Left lung (tissue), 10 donors: Measurements from ENCODE around the gene MOGAT1. TPM values are rescaled to one million over a fixed set of nuclear protein-coding genes. Genes with fewer than 3 reads are reported as not detected.

Source experiments
- ATAC-seq: fragments of 200-7000 bp; cut with Tn5 transposase; one replicate; pipeline ENCODE4 v1.9.1; 2020; ENCODE audit warnings: moderate library complexity
- DNase-seq, 4 donors: peaks; one replicate each; pipeline ENCODE4 v3.0.0-alpha.2; 2013 to 2020
- H3K27ac ChIP-seq, 2 donors: fragments of 200-600 bp; sonication (generic) in 1 of 2; one replicate each; pipeline versions ENCODE4 v1.5.0 to v1.8.0; 2020 to 2021
- H3K27me3 ChIP-seq, 2 donors: fragments of 200-600 bp; sonication (generic) in 1 of 2; one replicate each; pipeline versions ENCODE4 v1.5.0 to v1.8.0; 2020 to 2021
- H3K36me3 ChIP-seq, 2 donors: fragments of 200-600 bp; sonication (generic) in 1 of 2; one replicate each; pipeline versions ENCODE4 v1.5.0 to v1.8.0; 2020 to 2021
- H3K4me1 ChIP-seq, 2 donors: fragments of 200-600 bp; one replicate each; pipeline ENCODE4 v1.8.0; 2021
- H3K4me3 ChIP-seq, 2 donors: fragments of 200-600 bp; sonication (generic) in 1 of 2; one replicate each; pipeline versions ENCODE4 v1.5.0 to v1.8.0; 2020 to 2021; ENCODE audit warnings: mild to moderate bottlenecking in 1 of 2
- H3K9me3 ChIP-seq, 2 donors: fragments of 200-600 bp; sonication (generic) in 1 of 2; one replicate each; pipeline versions ENCODE4 v1.5.0 to v1.8.0; 2020 to 2021
- CTCF ChIP-seq, 2 donors: fragments of 200-600 bp; sonication (generic) in 1 of 2; IDR thresholded peaks; one replicate each; pipeline versions ENCODE4 v1.5.0 to v1.8.0; 2021; ENCODE audit warnings: antibody characterized with exemption in 2 of 2
- intact Hi-C, 2 donors: fragments of 100-400 bp; cut with DNase I; formaldehyde crosslinking; loops; one replicate each; pipeline versions ENCODE4 v1.11.2 to v1.14.2; 2022
- polyA plus RNA-seq, 6 donors: library from polyadenylated mRNA; unstranded; fragments of 120-200 nt; gene quantifications; one replicate each; pipeline ENCODE4 v1.2.1, GENCODE V29; 2013; ENCODE audit not compliant: insufficient read length in 6 of 6
- total RNA-seq, 2 donors: library from RNA; stranded (reverse); fragmentation: NEBNext Ultra II Directional; extraction: Animal tissue kit (Norgen Biotek cat#: 25700); gene quantifications; one replicate each; pipeline ENCODE4 v1.2.1, GENCODE V29; 2021
- donor health status: DM: no; HTN: yes; CAD: no.
- donor health status: DM: no; HTN: no; CAD: no.

The MOGAT1 gene
- total and polyA plus RNA-seq, 8 donors = 0.26 TPM; not detected in 7

- ATAC-seq (no peak), DNase-seq (no peak)
- H3K9me3 ChIP-seq = no peaks in the 10 kb centered on the region
- intact Hi-C loops = no loop called here
- H3K27ac ChIP-seq = no peak overlapping the region
- no peak overlapping the region for H3K4me3 ChIP-seq
- no peaks in the 10 kb centered on the region for H3K27me3 ChIP-seq
- no peaks in the 10 kb centered on the region for H3K36me3 ChIP-seq
- H3K4me1 ChIP-seq = peaks cover 5 to 8% of the 10 kb centered on the region in 2 donors
- TF ChIP-seq CTCF (IDR thresholded peaks at IDR 0.05) = no peak
These were observed 79.1 kb downstream of the MOGAT1 start for GRCh38 chr2:222750533-222750932.

- Histone ChIP-seq H3K4me1 (peaks cover 0 to 8% of the 10 kb centered on the region in 2 donors), H3K27ac (no peak overlapping the region), H3K4me3 (no peak overlapping the region), H3K9me3 (no peaks in the 10 kb centered on the region), H3K27me3 (no peaks in the 10 kb centered on the region), H3K36me3 (no peaks in the 10 kb centered on the region)
- ATAC-seq (no peak), DNase-seq (no peak)
- no peak for TF ChIP-seq CTCF (IDR thresholded peaks at IDR 0.05)
- intact Hi-C loops = no loop called here
These were observed 79.8 kb downstream of the MOGAT1 start for GRCh38 chr2:222751238-222751637.

GRCh38 chr2:222751821-222752719 lies 80.6 kb downstream of the MOGAT1 start:
- DNase-seq = no peak
- no peak for ATAC-seq
- H3K27me3 ChIP-seq = no peaks in the 10 kb centered on the region
- TF ChIP-seq CTCF (IDR thresholded peaks at IDR 0.05) = no peak
- no peak overlapping the region for H3K27ac ChIP-seq
- peaks cover 0 to 8% of the 10 kb centered on the region in 2 donors for H3K4me1 ChIP-seq
- no peak overlapping the region for H3K4me3 ChIP-seq
- intact Hi-C loops = no loop called here
- H3K9me3 ChIP-seq = no peaks in the 10 kb centered on the region
- no peaks in the 10 kb centered on the region for H3K36me3 ChIP-seq

- Histone ChIP-seq H3K9me3 (no peaks in the 10 kb centered on the region), H3K4me3 (no peak overlapping the region), H3K4me1 (peaks cover 0 to 8% of the 10 kb centered on the region in 2 donors), H3K27me3 (no peaks in the 10 kb centered on the region), H3K36me3 (no peaks in the 10 kb centered on the region), H3K27ac (no peak overlapping the region)
- DNase-seq (no peak), ATAC-seq (no peak)
- TF ChIP-seq CTCF (IDR thresholded peaks at IDR 0.05) = no peak
- intact Hi-C loops = no loop called here
These were observed 81.3 kb downstream of the MOGAT1 start for GRCh38 chr2:222752746-222753145.

- no peaks in the 10 kb centered on the region for H3K27me3 ChIP-seq
- TF ChIP-seq CTCF (IDR thresholded peaks at IDR 0.05) = no peak
- H3K9me3 ChIP-seq = no peaks in the 10 kb centered on the region
- H3K4me1 ChIP-seq = peaks cover 0 to 8% of the 10 kb centered on the region in 2 donors
- H3K4me3 ChIP-seq = no peak overlapping the region
- H3K27ac ChIP-seq = no peak overlapping the region
- intact Hi-C loops = no loop called here
- no peaks in the 10 kb centered on the region for H3K36me3 ChIP-seq
- ATAC-seq = peak; percentile 45
- DNase-seq = peak in 1 of 4 donors; percentile 37
These were observed 81.9 kb downstream of the MOGAT1 start for GRCh38 chr2:222753251-222753824.
